ENCODE measurements around the gene SLC24A1. TPM values are rescaled to one million over a fixed set of nuclear protein-coding genes. Genes with fewer than 3 reads are reported as not detected.

SLC24A1 gene
- total RNA-seq, result 10 to 100 TPM in 1 of 4 donors, 1 to 10 TPM in 3; 5.9 to 22.7 (median 9.2) TPM

- Histone ChIP-seq H3K27me3 (no peaks in the 10 kb centered on the region), H3K4me1 (no peaks in the 10 kb centered on the region), H3K9me3 (no peaks in the 10 kb centered on the region), H3K4me3 (no peak within 1 kb of the TSS), H3K36me3 (peaks cover 0 to 40% (median 0%) of the 10 kb centered on the region in 3 donors), H3K27ac (no peak within 1 kb of the TSS)
- WGBS, 2 donors, result 87 to 89% methylated on average over 6 of the region's 6 CpGs
- TF ChIP-seq CTCF (IDR thresholded peaks at IDR 0.05) (no peak), EP300 (IDR thresholded peaks at IDR 0.05) (no peak), POLR2A (IDR thresholded peaks at IDR 0.05) (no peak)
- no peak for DNase-seq (ENCODE audit: low spot score in 2 of 2)
Measured at GRCh38 chr15:65621638-65622037, at the start of gene SLC24A1. Gene SLC24A1 (plus strand): TSS chr15:65621938. CDS start chr15:65624081, 2,143 bp downstream.

GRCh38 chr15:65571971-65572370, 49.8 kb upstream of the SLC24A1 start:
- TF ChIP-seq EP300 (IDR thresholded peaks at IDR 0.05), result no peak
- no peak for TF ChIP-seq POLR2A (IDR thresholded peaks at IDR 0.05)
- no peak for TF ChIP-seq CTCF (IDR thresholded peaks at IDR 0.05)
- DNase-seq (ENCODE audit: low spot score in 2 of 2), result no peak
- Histone ChIP-seq H3K36me3 (peaks cover 0 to 88% (median 0%) of the 10 kb centered on the region in 3 donors), H3K27ac (no peak overlapping the region), H3K4me1 (no peaks in the 10 kb centered on the region), H3K27me3 (no peaks in the 10 kb centered on the region), H3K4me3 (no peak overlapping the region), H3K9me3 (no peaks in the 10 kb centered on the region)
- WGBS, 2 donors, result 86 to 88% methylated on average over 2 of the region's 2 CpGs

- Histone ChIP-seq H3K4me3 (no peak overlapping the region), H3K36me3 (peaks cover 0 to 90% (median 0%) of the 10 kb centered on the region in 3 donors), H3K27ac (no peak overlapping the region), H3K9me3 (no peaks in the 10 kb centered on the region), H3K4me1 (no peaks in the 10 kb centered on the region), H3K27me3 (no peaks in the 10 kb centered on the region)
- DNase-seq (ENCODE audit: low spot score in 2 of 2), result no peak
- TF ChIP-seq POLR2A (IDR thresholded peaks at IDR 0.05) (no peak), CTCF (IDR thresholded peaks at IDR 0.05) (no peak), EP300 (IDR thresholded peaks at IDR 0.05) (no peak)
- 63% methylated on average over 1 of the region's 1 CpG for WGBS, 2 donors
Measured at GRCh38 chr15:65576664-65577063, 45.1 kb upstream of the SLC24A1 start.

GRCh38 chr15:65577129-65577996, 44.4 kb upstream of the SLC24A1 start:
- Histone ChIP-seq H3K27me3 (no peaks in the 10 kb centered on the region), H3K27ac (no peak overlapping the region), H3K4me3 (no peak overlapping the region), H3K4me1 (no peaks in the 10 kb centered on the region), H3K9me3 (no peaks in the 10 kb centered on the region), H3K36me3 (peaks cover 0 to 90% (median 0%) of the 10 kb centered on the region in 3 donors)
- 77 to 89% methylated on average over 6 of the region's 6 CpGs for WGBS, 2 donors
- DNase-seq (ENCODE audit: low spot score in 2 of 2), result no peak
- TF ChIP-seq CTCF (IDR thresholded peaks at IDR 0.05) (no peak), EP300 (IDR thresholded peaks at IDR 0.05) (no peak), POLR2A (IDR thresholded peaks at IDR 0.05) (no peak)
